ENCODE results near the gene CLDN14.

CLDN14 gene

DNA sequence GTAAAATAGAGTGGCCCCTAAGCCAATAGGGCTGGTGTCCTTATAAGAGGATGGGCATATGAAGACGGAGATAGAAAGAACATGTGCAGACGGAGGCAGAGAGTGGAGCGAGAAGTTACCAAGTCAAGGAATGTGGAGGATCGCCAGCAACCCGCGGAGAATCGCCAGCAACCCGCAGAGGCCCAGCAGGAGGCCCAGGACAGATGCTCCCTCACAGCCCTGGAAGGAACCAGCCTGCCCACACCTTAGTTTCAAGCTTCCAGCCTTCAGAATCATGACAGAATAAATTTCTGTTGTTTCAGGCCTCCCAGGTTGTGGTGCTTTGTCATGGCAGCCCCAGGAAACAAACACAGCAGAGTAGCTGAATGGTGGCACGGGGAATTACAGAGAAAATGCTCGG is 9.6 kb downstream of the CLDN14 start:
- DNase-seq (ENCODE audit: low read depth), result no peak

DNA sequence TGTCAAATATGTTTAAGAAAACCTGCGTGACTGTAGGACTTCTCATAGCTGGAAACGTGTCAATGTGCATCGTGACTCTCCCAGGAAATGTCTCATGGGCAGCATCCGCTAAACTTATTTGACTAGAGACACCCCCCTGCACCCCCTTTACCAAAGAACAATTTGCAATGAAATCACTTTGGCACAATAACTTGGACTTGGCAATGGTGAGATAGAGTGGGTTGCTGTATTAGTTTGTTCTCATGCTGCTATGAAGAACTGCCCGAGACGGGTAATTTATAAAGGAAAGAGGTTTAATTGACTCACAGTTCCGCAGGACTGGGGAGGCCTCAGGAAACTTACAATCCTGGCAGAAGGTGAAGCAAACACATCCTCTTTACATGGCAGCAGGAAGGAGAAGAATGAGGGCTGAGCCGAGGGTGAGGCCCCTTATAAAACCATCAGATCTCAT is 13.8 kb downstream of the CLDN14 start:
- DNase-seq (ENCODE audit: low read depth), result no peak

DNA sequence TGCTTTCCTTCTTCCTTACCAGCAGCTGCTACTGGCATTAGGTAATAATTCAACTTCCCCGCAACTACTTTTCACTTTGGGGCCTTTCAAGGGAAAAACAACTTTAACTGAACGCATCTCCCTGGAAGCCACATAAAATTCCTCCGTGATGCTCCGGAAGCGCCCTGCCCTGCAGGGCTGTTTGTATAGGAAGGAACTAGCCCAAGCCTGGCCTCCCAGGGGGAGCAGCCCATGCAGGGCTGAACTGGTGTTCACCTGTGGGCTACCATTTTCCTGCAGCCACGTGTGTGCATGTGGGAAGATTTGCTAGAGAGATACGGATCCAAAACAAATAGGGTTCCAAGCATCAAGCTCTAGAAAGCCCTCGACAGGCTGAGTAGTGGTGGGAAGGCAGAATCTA is 14.4 kb downstream of the CLDN14 start:
- DNase-seq (ENCODE audit: low read depth), result no peak

DNA sequence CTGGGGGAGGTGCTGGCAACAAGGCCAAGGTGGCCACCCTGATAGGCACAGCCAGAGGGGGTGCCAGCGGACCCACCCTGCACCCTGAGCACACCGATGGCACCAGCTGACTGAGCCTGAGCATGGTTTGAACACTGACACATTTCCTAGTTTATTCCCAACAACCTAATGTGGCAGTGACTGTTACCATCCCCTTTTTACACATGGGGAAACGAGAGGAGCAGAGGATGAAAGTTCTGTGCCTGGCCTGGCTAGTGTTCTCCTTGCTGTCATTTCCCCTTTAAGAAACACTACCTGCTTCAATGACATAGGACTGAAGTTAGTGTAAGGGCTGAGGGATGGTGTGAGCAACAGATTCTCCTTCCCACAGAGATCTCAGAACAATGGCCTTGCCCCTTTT is 15.3 kb downstream of the CLDN14 start:
- no peak for DNase-seq (ENCODE audit: low read depth)

DNA sequence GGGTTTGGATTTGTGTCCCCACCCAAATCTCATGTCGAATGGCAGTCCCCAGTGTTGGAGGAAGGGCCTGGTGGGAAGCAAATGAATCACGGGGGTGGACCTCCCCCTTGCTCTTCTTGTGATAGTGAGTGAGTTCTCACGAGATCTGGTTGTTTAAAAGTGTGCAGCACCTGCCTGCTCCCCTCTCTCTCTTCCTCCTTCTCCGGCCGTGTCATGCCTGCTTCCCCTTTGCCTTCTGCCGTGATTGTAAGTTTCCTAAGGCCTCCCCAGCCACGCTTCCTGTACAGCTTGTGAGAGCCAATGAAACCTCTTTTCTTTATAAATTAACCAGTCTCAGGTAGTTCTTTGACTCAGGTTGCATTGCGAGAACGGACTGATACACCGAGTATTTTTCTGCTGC is 15.9 kb downstream of the CLDN14 start:
- no peak for DNase-seq (ENCODE audit: low read depth)

DNA sequence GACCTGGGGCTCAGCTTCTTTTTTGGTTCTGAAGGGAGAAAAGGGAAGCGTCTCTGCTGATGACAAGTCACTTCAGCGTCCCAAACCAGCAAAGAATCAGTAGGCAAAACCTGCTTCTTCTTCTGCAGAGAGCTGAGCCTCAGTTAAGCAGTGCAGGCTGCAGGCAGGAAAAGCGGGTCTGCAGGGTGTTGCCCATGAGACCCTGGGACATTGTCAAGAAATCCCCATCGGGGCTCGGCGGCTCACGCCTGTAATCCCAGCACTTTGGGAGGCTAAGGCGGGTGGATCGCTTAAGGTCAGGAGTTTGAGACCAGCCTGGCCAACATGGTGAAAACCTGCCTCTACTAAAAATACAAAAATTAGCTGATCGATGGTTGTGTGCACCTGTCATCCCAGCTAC is 16.7 kb downstream of the CLDN14 start:
- DNase-seq (ENCODE audit: low read depth), result no peak

DNA sequence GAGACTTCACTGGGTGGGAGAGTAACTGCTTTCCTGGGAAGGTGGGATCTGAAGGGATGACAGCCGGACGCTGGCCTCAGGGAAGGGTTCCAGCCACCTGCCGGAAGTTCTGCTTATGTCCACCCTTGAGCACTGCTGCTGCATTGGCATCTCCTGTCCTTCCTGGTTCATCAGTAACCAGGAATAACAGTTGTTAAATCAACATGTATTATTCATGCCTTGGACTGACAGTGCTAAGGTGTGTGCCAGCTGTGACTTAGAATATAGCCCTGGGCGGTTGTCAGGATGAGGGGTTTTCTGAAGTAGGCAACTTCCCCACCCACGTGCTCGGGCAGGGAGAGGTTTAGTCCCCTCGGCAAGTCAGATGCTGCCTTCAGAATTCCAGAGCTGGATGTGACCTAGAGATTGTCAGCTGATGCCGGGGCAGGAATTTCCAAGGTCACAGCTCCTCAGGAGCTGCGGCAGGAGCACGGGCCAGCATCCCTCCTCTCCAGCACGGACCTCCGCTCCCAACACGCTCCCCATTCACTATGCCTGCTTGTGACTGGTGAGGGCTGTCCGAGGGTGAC is 17.9 kb downstream of the CLDN14 start:
- no peak for DNase-seq (ENCODE audit: low read depth)

DNA sequence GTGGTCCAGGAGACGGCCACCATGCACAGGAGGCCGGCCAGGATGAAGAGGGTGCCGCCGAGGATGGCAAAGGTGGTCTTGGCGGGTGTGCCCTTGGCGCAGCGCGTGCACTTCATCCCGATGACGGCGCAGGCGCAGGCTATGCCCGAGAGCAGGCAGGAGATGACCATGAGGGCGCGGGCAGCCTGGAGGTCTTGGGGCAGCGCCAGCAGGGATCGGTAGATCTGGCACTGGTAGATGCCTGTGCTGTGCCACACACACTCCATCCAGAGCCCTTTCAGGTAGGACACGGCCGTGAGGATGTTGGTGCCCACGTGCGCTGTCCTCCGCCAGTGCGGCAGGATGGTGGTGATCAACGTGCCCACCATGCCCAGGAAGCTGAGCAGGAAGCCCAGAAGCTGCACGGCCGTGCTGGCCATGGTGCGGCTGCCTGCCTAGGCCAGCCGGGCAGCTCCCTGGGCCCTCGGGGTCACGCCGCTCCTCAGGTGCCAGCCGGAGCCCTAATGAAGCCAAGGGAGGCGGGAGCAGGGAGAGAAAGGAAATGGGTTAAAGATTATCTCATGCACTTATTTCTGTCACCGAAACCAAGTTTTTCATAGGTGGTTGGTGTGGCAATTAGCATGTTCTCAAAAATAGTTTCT is 18.5 kb downstream of the CLDN14 start:
- no peak for DNase-seq (ENCODE audit: low read depth)

DNA sequence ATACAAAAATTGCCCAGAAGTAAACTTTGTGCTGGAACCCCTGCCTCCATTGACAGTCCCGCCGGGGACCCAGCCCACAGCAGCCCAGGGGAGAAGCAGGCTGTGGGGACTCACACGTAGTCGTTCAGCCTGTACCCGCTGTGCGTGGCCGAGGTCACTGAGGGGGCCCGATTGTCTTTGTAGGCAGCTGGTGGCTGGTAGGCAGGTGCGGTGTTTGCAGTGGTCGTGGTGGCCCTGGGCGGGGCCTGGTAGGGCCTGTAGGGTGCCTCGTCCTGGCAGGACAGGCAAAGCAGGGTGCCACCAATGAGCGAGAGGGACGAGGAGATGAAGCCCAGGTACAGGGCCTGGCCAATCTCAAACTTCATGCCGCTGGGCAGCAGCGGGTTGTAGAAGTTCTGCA is 19.1 kb downstream of the CLDN14 start:
- DNase-seq (ENCODE audit: low read depth), result no peak

DNA sequence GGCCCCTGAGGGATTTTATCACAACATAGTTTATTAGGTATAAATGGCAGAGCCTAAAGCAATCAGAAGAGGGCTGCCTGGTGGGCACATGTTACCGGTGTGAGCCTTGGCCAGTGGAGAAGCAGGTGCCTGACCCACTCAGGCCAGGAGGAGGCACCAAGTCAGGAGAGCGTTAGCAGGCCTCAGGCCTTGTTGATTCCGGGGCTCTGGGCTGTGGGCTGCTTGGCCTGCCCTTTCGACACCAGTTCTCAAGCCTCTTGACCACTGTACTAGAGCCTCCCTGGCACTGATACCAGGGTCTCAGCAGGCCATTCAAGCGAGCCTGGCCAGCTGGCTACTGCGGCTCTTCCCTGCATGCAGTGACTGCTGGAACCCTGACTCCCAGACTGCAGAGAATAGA is 20.8 kb downstream of the CLDN14 start:
- no peak for DNase-seq (ENCODE audit: low read depth)

DNA sequence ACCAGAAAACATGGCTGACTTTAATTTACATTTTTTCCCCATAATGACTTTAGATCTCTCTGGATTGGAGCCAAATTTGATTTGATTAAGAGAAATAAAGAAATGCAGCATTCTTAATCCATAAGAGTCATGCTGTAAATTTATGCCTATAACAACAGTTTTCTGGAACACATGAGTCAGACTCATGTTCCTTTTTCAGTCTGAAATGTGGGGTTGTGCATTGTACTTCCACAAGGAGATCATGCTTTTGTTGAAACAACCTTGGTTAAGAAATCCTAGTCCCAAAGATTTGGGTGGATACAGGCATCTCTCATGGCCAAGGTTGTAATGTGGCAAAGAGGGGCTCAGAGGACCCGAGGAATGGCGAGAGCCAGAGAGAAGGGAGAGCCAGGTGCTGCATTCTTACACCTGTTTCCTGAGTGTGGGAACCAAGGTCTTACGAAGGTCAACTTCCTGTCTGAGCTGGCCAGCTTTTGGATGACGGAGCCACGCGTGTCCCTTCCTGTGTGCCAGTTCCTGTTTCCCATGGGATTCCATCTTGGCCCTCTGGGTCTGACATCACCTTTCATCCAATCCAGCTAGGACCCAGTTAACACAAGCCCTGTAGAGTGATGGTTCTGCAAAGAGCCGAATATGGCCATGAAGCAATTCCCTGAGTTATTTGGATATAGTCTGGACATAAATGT is 23.1 kb downstream of the CLDN14 start:
- DNase-seq (ENCODE audit: low read depth), result no peak

DNA sequence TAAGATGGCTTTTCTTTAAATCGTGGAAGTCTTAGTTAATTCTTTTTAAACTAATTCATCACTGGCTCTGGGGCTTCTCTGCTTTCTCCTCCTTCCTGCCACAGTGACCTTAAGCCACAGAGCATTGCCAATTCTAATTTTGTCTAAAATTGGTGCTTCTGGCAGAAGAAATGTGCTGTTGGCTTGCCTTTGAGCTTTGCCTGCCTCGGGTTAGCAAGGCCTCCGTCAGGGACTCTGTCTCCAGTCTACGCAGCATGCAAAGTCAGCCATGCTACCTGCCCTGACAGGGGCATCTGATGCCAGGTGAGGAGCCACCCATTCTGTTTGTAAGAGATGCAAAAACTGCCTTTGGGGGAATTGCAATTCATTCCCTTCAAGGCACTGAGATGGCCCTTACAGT is 25.2 kb downstream of the CLDN14 start:
- no peak for DNase-seq (ENCODE audit: low read depth)

DNA sequence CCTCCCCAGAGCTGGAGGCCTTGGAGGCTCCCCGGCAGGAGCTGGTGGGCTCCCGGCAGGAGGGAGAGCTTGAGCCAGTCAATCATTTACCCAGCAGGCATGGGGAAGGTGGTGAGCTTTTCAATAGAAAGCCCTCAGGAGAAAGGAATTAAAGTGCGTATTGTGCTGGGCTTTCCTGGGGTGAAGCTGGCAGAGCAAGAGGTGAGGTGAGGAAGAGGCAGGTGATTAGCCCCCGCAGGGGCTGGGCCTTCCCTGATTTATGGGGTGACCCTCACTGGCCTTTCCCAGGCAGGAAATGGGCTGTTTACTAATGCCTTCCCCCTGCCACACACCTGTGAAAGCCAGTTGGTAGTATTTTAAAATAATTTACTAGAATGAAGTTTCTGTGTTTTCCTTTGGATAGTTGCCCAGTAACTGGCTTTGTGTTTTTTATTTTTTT is 25.8 kb downstream of the CLDN14 start:
- no peak for DNase-seq (ENCODE audit: low read depth)

DNA sequence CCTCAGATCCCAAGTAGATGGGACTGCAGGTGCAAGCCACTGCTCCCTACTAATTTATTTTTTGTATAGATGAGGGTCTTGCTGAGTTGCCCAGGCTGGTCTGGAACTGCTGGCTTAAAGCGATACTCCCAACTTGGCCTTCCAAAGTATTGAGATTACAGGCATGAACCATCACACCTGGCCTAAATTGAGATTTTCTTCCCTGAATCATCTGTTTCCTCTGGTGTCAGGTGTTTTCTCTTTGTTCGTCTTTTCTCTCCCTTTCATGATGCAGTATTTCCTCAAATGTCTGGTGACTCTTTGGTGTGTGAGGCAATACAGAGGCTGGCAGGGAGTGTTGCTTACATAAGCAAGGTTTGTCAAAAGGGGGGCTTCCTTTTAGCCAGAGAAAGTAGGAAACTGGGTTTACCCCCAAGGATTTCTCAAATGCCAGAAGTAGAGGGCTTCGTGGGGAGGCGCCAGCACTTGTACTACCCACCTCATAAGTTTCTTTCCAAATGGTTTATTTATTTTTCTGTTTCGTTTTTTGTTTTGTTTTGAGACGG is 27.6 kb downstream of the CLDN14 start:
- no peak for DNase-seq (ENCODE audit: low read depth)

DNA sequence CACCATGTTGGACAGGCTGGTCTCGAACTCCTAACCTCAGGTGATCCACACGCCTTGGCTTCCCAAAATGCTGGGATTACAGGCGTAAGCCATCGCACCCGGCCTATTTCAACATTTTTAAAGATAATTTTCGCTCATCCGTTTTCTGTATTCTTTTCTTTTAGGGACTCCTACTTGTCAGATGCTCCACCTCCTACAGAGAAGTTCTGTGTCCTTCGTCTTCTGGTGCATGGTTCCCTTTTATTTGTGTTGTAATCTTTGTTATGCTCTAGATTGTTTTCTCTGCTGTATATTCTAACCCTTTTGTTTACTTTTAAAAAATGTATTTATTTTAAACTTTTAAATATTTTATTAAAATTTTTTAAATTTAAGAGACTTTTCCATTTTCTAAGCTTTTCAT is 28.4 kb downstream of the CLDN14 start:
- DNase-seq (ENCODE audit: low read depth), result no peak

DNA sequence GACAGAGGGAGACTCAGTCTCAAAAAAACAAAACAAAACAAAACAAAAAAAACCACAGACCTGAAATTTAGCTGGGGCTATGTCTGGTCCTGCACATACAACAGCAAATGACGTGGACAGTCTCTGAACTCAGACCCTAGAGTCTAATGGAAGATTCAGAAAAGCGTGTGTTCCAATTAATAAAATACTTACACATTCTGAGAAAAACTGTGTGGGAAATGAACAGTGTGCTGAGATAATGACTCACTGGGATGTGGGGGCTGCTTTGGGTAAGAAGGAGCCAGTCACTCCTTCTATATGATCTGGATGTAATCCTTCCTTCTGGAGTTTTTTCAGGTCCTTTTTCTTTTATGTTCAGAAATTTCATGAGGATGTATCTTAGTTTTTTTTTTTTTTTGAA is 29.4 kb downstream of the CLDN14 start:
- DNase-seq (ENCODE audit: low read depth), result no peak

DNA sequence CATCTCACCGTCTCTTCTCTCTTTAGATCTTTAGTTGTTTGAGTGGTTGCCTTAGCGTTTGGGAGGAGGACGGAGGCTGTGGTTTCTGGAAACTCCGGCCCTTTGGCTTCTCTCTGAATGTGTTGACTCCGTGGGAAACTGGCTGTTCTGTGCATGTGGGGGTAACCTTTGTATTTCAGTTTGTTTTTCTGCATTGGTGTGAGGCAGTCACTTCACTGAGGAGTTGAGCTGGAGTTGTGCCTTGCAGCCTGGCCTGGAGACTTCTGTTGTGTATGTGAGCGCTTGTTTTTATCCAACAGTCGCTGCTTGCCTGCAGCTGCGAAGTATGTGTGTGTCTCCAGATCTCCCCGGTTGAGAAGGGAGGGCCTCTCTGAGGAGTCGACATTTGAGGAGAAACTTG is 33.6 kb downstream of the CLDN14 start:
- DNase-seq (ENCODE audit: low read depth), result no peak

DNA sequence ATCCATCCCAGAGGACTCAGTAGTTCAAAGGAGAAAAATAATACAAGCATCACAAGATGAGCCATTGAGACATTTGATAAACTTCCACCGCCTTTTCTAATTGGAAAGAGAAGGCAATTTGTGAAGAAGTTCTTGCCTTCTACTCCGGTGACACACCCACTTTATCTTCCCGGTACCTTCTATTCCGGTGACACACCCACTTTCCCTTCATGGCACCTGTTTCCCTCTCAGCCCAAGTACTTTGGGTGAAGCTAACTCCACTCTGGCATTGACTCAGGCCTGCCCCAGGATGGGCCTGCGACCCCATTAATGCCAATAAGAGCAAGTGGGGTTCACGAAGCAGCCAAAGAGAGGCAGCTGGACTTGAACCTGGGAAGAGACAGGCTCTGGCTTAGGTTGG is 38.2 kb downstream of the CLDN14 start:
- no peak for DNase-seq (ENCODE audit: low read depth)

DNA sequence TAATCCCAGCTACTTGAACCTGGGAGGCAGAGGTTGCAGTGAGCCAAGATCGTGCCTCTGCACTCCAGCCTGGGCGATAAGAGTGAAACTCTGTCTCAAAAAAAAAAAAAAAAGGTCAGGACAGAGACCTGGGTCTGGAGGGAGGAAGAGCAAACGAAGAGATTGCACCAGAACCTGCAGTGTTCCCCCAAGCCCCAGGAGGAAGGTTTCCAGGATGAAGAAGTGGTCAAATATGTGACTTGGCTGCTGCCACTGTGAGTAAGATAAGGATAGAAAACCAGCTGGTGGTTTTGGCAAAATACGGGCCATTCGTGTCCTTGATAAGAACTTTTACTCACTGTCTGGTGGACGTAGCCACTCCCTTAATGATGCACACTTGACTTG is 42.2 kb downstream of the CLDN14 start:
- DNase-seq (ENCODE audit: low read depth), result no peak

DNA sequence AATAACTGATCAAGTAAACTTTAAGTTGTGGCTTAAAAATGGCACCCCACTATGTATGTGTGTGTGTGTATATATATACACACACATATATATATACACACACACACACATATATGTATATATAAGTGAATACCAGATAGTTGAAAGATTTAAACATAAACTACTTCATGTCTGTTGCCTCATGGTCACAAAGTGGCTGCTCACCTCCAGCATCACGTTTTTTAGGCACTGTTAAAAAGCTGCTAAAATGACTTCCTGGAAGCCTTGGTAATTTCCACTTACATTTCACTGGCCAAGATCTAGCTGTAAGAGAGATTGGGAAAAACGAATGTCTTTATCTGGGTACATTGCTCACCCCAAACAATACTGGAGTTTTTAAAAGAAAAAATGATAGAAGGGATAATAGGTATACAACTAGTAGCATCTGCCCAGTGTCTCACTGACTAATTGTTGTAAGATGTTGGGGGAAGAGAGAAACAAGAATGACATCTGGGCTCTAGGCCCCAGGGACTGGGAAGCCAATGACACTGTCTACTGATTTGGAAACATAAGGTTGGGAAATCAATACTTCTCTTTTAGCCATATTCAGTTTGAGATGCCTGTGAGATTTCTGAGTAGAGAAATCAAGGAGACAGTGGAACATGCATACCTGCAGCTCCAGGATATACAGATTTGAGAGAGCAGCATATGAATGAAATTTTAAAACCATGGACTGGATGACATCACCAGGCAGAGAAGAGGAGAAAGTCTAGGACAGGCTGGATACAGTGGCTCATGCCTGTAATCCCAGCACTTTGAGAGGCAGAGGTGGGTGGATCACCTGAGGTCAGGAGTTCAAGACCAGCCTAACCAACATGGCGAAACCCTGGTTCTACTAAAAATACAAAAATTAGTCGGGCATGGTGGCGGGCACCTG is 42.8 kb downstream of the CLDN14 start:
- DNase-seq (ENCODE audit: low read depth), result no peak

DNA sequence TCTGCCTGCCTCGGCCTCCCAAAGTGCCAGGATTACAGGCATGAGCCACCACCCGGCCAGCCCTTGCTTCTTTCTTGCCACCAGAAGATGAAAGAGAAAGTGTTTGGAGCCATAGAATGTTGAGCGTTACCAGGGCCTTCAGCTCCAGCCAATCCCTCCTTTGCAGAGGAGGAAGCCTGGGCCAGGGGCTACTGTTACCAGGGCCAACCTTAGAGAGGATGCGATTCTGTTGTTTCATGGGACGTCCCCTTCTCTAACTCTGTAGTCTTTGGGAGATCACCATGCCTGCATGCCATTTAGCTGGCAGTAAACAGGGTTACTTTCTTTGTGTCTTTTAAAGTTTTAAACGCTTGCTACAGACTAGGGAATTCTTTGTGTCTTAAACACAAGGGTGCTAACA is 45.8 kb downstream of the CLDN14 start:
- DNase-seq (ENCODE audit: low read depth), result no peak

DNA sequence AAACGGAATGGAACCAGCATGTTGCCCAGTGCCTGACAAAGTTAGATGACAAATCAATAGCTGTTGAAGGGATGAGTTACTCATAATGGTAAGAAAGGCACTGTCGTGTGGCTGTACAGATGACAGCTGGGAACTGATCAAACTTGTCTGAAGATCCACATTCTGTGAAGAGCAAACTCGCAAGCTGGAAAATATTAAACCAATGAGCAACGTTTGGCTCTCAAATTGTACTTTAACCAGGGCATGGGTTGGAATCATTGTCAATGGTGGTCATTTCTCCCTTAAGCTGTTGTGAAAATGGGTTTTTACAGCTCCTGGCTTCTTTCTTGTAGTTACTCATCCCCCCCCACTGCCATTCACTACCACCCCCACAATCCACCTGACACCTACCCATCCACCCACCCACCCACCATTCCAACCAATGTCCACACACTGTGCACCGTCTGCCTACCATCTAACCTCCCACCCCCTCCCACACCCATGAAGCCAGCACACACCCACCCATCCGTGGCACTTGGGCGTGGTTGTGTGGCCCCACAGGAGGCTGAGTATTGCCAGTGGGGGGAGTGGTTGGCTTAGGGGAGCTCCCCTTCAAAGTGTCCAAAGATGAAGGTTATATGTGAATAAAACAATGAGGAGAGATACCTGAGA is 46.7 kb downstream of the CLDN14 start:
- no peak for DNase-seq (ENCODE audit: low read depth)

Measured in stimulated activated CD8-positive, alpha-beta memory T cell treated with anti-CD3 and anti-CD28 coated beads, Interleukin-12 subunit alpha, Interleukin-12 subunit beta, amount 100 ng/mL, for 1 hour (primary cell).